G401.6 (cell line): Measurements from ENCODE around the gene MON2.
"Not testable (repeated sequence)": the region's sequence is repeated elsewhere in the genome, so short reads cannot be mapped to it uniquely, and the experiment has no call there.

Experiments used
- FAIRE-seq: peaks from 2 replicates; lab custom pipeline; 2012; peaks lifted over from hg19 to GRCh38; lab: Jason Lieb, UNC

The MON2 gene

GRCh38 chr12:62466594-62467491 lies at the start of gene MON2:
Gene MON2 (plus strand): TSS chr12:62466826. CDS start chr12:62467208, 382 bp downstream.
- FAIRE-seq = no peak

- FAIRE-seq = no peak
These were observed 40.5 kb upstream of the MON2 start for GRCh38 chr12:62426089-62426488.

- FAIRE-seq = peak; percentile 15
These were observed 37.2 kb upstream of the MON2 start for GRCh38 chr12:62429457-62429856.

- FAIRE-seq = no peak
These were observed 31.9 kb upstream of the MON2 start for GRCh38 chr12:62434494-62435302.

- FAIRE-seq = no peak
These were observed 31.1 kb upstream of the MON2 start for GRCh38 chr12:62435303-62436163.

GRCh38 chr12:62436164-62436503 lies 30.5 kb upstream of the MON2 start:
- no peak for FAIRE-seq

- FAIRE-seq = peak; percentile 98
These were observed 28.4 kb upstream of the MON2 start for GRCh38 chr12:62438098-62438692.

GRCh38 chr12:62446754-62447452 lies 19.7 kb upstream of the MON2 start:
- no peak for FAIRE-seq

GRCh38 chr12:62448436-62448835 lies 18.2 kb upstream of the MON2 start:
- no peak for FAIRE-seq

- FAIRE-seq = not testable (repeated sequence)
These were observed 11.2 kb upstream of the MON2 start for GRCh38 chr12:62455429-62455828.

- no peak for FAIRE-seq
These were observed 8.0 kb upstream of the MON2 start for GRCh38 chr12:62458626-62459025.

GRCh38 chr12:62459976-62460375 lies 6.7 kb upstream of the MON2 start:
- FAIRE-seq = no peak

- FAIRE-seq = not testable (repeated sequence)
These were observed 5.3 kb upstream of the MON2 start for GRCh38 chr12:62461171-62461837.

GRCh38 chr12:62463252-62463651 lies 3.4 kb upstream of the MON2 start:
- FAIRE-seq = not testable (repeated sequence)

GRCh38 chr12:62466018-62466593 lies 520 bp upstream of the MON2 start:
- FAIRE-seq = no peak

- peak; percentile 75 for FAIRE-seq
These were observed 1.8 kb downstream of the MON2 start for GRCh38 chr12:62468397-62468796.

- no peak for FAIRE-seq
These were observed 2.3 kb downstream of the MON2 start for GRCh38 chr12:62468935-62469334.

- FAIRE-seq = no peak
These were observed 3.1 kb downstream of the MON2 start for GRCh38 chr12:62469704-62470103.

GRCh38 chr12:62471734-62472133 lies 5.1 kb downstream of the MON2 start:
- no peak for FAIRE-seq

- peak; percentile 46 for FAIRE-seq
These were observed 5.8 kb downstream of the MON2 start for GRCh38 chr12:62472472-62472871.
